ENCODE data around the gene USP50.
"Not testable (repeated sequence)": the region's sequence is repeated elsewhere in the genome, so short reads cannot be mapped to it uniquely, and the experiment has no call there.

Gene USP50

GRCh38 chr15:50503144-50503543 lies 43.3 kb downstream of the USP50 start:
- DNase-seq (ENCODE audit: low spot score): no peak

GRCh38 chr15:50501815-50502214 lies 44.7 kb downstream of the USP50 start:
- no peak for DNase-seq (ENCODE audit: low spot score)

- DNase-seq (ENCODE audit: low spot score): no peak
Measured at GRCh38 chr15:50500352-50500751, 46.1 kb downstream of the USP50 start.

GRCh38 chr15:50496692-50497091 lies 49.8 kb downstream of the USP50 start:
- DNase-seq (ENCODE audit: low spot score): no peak

- DNase-seq (ENCODE audit: low spot score): not testable (repeated sequence)
Measured at GRCh38 chr15:50494547-50494946, 51.9 kb downstream of the USP50 start.

- DNase-seq (ENCODE audit: low spot score): no peak
Measured at GRCh38 chr15:50493625-50494024, 52.8 kb downstream of the USP50 start.

GRCh38 chr15:50487287-50487686 lies 59.2 kb downstream of the USP50 start:
- DNase-seq (ENCODE audit: low spot score): no peak

GRCh38 chr15:50485389-50485788 lies 61.1 kb downstream of the USP50 start:
- DNase-seq (ENCODE audit: low spot score): no peak

GRCh38 chr15:50484781-50485180 lies 61.7 kb downstream of the USP50 start:
- no peak for DNase-seq (ENCODE audit: low spot score)

- DNase-seq (ENCODE audit: low spot score): no peak
Measured at GRCh38 chr15:50476143-50476542, 70.3 kb downstream of the USP50 start.

GRCh38 chr15:50471072-50471471 lies 75.4 kb downstream of the USP50 start:
- no peak for DNase-seq (ENCODE audit: low spot score)

- DNase-seq (ENCODE audit: low spot score): no peak
Measured at GRCh38 chr15:50463423-50464358, 82.8 kb downstream of the USP50 start.

- no peak for DNase-seq (ENCODE audit: low spot score)
Measured at GRCh38 chr15:50458348-50459112, 87.9 kb downstream of the USP50 start.

GRCh38 chr15:50452927-50453326 lies 93.5 kb downstream of the USP50 start:
- DNase-seq (ENCODE audit: low spot score): no peak
